Stimulated activated CD4-positive, alpha-beta T cell treated with anti-CD3 and anti-CD28 coated beads, TNF-alpha, amount 100 ng/mL, for 1 hour (primary cell): ENCODE measurements around the gene GAGE12D.
"Not testable (repeated sequence)": the region's sequence is repeated elsewhere in the genome, so short reads cannot be mapped to it uniquely, and the experiment has no call there.

Experiments used
- DNase-seq, 3 donors: peaks; one replicate each; pipeline ENCODE4 v3.0.0-alpha.2; 2020; ENCODE audit warnings: low read depth in 3 of 3, low spot score in 1 of 3

Gene GAGE12D, protein sequence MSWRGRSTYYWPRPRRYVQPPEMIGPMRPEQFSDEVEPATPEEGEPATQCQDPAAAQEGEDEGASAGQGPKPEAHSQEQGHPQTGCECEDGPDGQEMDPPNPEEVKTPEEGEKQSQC

DNA sequence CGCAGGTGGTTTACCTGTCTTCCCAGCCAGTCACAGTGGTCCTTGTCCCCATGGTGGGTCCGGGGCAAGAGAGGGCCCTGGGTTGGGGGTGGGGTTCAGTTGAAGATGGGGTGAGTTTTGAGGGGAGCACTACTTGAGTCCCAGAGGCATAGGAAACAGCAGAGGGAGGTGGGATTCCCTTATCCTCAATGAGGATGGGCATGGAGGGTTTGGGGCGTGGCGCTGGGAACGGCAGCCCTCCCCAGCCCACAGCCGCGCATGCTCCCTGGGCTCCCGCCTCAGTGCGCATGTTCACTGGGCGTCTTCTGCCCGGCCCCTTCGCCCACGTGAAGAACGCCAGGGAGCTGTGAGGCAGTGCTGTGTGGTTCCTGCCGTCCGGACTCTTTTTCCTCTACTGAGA, at the start of gene GAGE12D:
Gene GAGE12D (plus strand): TSS at position 301 of the 400 bp plus-strand sequence. CDS start 1,155 bp downstream, outside the sequence.
- DNase-seq: not testable (repeated sequence)

DNA sequence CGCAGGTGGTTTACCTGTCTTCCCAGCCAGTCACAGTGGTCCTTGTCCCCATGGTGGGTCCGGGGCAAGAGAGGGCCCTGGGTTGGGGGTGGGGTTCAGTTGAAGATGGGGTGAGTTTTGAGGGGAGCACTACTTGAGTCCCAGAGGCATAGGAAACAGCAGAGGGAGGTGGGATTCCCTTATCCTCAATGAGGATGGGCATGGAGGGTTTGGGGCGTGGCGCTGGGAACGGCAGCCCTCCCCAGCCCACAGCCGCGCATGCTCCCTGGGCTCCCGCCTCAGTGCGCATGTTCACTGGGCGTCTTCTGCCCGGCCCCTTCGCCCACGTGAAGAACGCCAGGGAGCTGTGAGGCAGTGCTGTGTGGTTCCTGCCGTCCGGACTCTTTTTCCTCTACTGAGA, 9.7 kb upstream of the GAGE12D start, which contains the start of gene GAGE12C:
Gene GAGE12C (plus strand): TSS at position 301 of the 400 bp plus-strand sequence. CDS start 1,155 bp downstream, outside the sequence.
- DNase-seq: not testable (repeated sequence)

DNA sequence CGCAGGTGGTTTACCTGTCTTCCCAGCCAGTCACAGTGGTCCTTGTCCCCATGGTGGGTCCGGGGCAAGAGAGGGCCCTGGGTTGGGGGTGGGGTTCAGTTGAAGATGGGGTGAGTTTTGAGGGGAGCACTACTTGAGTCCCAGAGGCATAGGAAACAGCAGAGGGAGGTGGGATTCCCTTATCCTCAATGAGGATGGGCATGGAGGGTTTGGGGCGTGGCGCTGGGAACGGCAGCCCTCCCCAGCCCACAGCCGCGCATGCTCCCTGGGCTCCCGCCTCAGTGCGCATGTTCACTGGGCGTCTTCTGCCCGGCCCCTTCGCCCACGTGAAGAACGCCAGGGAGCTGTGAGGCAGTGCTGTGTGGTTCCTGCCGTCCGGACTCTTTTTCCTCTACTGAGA, 9.5 kb downstream of the GAGE12D start, which contains the start of gene GAGE12E:
Gene GAGE12E (plus strand): TSS at position 301 of the 400 bp plus-strand sequence. CDS start 1,155 bp downstream, outside the sequence.
- not testable (repeated sequence) for DNase-seq

DNA sequence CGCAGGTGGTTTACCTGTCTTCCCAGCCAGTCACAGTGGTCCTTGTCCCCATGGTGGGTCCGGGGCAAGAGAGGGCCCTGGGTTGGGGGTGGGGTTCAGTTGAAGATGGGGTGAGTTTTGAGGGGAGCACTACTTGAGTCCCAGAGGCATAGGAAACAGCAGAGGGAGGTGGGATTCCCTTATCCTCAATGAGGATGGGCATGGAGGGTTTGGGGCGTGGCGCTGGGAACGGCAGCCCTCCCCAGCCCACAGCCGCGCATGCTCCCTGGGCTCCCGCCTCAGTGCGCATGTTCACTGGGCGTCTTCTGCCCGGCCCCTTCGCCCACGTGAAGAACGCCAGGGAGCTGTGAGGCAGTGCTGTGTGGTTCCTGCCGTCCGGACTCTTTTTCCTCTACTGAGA, 19.0 kb downstream of the GAGE12D start, which contains the start of gene GAGE12F:
Gene GAGE12F (plus strand): TSS at position 301 of the 400 bp plus-strand sequence. CDS start 1,155 bp downstream, outside the sequence.
- not testable (repeated sequence) for DNase-seq

DNA sequence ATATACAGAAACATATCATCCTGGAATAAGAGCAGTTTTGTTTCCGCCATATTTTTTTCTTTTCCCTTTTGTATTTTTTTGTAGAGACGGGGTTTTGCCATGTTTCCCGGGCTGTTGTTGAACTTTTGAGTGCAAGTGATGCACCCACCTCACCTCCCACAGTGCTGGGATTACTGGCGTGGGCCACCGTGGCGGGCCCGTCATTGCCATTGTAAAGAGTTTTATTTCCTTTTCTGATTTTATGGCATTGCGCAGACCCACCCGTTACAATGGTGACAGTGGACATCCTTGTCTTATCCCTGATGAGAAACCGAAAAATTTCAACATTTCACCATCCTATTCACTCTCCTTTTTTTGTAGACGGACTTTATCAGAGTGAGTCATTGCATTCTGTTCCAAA, 27.2 kb downstream of the GAGE12D start:
- DNase-seq: not testable (repeated sequence)

DNA sequence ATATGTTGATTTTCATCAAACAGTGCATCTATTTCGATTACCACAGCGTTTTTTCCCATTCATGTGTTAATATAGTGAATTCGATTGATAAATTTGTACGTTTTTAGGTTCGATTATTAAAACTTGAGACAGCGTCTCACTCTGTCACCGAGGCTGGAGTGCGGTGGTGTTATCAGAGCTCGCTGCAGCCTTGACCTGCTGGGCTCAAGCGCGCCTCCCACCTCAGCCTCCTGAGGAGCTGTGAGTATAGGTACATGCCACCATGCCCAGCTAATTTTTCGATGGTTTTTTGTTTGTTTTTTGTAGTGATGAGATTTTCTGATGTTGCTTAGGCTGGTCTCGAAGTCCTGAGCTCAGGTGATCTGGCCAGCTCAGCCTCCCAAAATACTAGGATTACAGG, 27.6 kb downstream of the GAGE12D start:
- DNase-seq: not testable (repeated sequence)

DNA sequence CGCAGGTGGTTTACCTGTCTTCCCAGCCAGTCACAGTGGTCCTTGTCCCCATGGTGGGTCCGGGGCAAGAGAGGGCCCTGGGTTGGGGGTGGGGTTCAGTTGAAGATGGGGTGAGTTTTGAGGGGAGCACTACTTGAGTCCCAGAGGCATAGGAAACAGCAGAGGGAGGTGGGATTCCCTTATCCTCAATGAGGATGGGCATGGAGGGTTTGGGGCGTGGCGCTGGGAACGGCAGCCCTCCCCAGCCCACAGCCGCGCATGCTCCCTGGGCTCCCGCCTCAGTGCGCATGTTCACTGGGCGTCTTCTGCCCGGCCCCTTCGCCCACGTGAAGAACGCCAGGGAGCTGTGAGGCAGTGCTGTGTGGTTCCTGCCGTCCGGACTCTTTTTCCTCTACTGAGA, 28.6 kb downstream of the GAGE12D start, which contains the start of gene GAGE12G:
Gene GAGE12G (plus strand): TSS at position 301 of the 400 bp plus-strand sequence. CDS start 1,155 bp downstream, outside the sequence.
- DNase-seq: not testable (repeated sequence)

DNA sequence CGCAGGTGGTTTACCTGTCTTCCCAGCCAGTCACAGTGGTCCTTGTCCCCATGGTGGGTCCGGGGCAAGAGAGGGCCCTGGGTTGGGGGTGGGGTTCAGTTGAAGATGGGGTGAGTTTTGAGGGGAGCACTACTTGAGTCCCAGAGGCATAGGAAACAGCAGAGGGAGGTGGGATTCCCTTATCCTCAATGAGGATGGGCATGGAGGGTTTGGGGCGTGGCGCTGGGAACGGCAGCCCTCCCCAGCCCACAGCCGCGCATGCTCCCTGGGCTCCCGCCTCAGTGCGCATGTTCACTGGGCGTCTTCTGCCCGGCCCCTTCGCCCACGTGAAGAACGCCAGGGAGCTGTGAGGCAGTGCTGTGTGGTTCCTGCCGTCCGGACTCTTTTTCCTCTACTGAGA, 38.1 kb downstream of the GAGE12D start, which contains the start of gene GAGE12H:
Gene GAGE12H (plus strand): TSS at position 301 of the 400 bp plus-strand sequence. CDS start 1,155 bp downstream, outside the sequence.
- DNase-seq: not testable (repeated sequence)

DNA sequence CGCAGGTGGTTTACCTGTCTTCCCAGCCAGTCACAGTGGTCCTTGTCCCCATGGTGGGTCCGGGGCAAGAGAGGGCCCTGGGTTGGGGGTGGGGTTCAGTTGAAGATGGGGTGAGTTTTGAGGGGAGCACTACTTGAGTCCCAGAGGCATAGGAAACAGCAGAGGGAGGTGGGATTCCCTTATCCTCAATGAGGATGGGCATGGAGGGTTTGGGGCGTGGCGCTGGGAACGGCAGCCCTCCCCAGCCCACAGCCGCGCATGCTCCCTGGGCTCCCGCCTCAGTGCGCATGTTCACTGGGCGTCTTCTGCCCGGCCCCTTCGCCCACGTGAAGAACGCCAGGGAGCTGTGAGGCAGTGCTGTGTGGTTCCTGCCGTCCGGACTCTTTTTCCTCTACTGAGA, 47.7 kb downstream of the GAGE12D start, which contains the start of gene GAGE2A:
Gene GAGE2A (plus strand): TSS at position 301 of the 400 bp plus-strand sequence. CDS start 1,155 bp downstream, outside the sequence.
- DNase-seq: not testable (repeated sequence)

DNA sequence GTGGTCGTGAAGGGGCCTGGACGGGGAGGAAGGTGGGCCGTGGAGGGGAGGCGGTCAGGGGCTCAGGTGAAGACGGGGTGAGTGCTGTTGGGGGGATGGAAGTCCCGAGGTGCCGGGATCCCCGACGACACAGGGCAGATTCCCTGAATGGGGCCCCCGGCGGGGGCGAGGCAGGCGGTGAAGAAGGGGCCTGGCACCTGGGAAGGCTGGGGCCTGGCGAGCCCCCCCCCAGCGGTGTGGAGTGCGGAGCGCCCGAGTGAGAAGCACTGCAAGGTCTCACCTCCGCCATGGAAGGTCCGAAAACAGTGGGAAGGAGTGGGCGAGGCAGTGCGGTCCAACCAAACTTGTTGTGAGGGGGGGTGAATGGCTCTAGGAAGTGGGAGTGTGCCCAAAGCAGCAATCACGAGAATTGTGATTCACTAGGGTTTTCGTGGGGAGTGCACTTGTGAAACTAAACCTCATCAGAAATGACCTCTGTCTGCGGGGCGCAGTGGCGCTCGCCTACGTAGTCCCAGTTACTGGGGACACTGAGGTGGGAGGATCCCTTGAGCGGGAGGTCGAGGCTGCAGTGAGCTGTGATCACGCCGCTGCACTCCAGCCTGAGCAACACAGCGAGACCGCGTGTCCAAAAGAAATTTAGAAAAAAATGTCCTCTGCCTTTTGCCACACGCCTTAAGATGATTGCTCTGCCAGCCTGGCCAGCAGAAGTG, 48.4 kb downstream of the GAGE12D start:
- DNase-seq: not testable (repeated sequence)

DNA sequence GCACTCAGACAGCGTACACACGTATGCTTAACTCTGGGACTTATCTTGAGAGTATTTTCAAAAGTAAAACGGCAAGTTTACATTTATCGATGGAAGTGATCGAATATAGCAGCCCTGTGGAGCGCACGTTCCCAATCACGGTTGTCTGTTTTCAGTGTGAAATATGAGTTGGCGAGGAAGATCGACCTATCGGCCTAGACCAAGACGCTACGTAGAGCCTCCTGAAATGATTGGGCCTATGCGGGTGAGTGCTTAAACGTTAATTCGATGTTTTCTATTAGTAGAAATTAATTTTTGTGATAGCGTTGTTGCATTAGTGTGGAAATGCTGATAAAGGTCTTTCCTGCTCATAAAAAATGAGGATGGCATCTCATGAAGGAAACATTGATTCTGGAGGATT, 49.0 kb downstream of the GAGE12D start:
- not testable (repeated sequence) for DNase-seq
